Activated CD8-positive, alpha-beta memory T cell treated with anti-CD3 and anti-CD28 coated beads, Interleukin-2, amount 50 U/mL, for 24 hours (primary cell): Measurements from ENCODE around the gene DAG1.

Experiments used
- DNase-seq: peaks from one replicate; pipeline ENCODE4 v3.0.0-alpha.2; 2020; ENCODE audit errors: extremely low read depth

Gene DAG1

DNA sequence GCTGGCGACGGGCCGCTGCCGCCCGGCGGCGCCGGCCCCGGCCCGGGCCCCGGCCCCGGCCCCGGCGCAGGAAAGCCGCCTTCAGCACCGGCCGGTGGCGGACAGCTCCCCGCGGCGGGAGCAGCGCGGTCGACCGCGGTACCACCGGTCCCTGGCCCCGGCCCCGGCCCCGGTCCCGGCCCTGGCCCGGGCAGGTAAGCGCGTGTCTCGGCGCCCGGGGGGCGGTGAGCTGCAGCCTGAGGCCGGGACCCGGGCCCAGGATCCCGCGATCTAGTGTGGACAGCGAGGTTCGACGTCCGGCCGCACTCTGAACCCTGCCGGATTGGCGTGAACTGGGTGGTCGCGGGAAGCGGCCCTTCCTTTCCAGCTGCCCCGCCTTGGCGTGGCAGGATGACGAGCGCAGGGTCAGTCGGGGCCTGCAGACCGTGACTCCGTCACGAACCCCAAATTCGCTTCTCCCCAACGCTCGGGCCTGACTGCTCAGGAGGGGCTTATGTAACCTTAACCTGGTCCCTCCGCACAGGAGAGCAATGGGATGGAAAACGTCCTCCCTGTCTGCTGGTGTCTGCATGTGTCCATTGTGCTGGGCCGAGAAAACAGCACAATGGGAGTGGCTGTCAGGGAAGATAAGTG is 84.7 kb downstream of the DAG1 start:
- no peak for DNase-seq

DNA sequence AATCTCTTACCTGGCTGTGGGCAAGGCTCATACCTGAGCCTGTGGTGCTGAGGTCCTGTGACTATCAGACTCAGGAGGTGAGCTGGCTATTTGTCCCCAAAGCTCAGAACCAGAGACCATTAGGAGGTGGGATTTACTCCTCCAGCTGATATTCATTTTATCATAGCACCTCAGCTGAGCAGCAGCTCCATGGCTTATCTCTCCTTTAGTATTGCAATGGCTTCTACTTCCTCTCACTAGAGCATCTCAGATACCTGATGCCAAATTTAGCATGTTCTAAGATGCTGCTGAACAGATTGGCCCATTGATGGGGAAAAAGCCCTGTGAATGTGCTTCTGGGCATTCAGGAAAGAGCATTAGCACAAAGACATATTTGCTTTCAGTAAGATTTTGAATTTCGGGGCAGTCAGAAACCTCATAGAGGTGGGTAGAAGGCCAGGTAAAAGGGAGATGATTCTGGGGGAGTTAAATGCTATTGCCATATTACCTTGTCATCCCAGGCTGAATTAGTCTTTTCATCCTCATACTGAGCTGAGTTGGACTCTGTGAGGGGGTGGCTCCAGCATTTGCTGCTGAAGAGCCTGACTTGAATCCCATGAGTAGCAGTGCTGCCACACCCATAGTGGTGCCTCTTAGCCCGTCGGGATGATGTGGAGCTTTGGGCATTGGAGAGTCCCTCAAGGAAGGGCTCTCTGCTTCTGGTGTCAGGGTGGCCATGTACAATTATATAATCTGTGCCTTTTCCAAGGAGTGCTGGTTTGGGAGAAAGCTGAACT is 86.6 kb downstream of the DAG1 start:
- DNase-seq: no peak

DNA sequence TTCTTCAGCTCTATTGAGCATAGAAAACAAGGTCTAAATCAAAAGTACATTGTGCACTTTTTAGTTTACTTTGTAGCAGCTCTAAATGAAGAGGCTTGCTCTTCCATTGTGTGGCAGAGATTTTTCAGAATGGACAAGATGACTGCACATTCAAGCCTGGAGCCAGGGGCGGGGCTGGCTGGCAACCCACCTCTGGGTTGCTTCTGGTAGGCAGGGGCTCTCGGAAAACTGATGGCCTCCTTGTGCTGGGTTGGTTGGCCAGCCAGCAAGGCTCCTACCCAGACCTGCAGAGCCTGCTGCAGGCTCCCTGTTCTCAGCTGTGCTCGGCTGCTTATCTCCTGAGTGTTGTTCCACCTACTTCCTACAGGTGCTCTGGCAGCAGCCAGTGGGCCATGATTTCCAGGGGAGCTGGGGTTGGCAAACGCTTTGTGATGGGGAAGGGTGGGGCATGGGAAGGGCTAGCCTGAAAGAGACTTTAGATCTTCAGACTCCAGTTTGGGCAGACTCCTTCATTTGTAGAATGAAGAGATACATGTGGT is 93.0 kb downstream of the DAG1 start:
- DNase-seq: no peak

DNA sequence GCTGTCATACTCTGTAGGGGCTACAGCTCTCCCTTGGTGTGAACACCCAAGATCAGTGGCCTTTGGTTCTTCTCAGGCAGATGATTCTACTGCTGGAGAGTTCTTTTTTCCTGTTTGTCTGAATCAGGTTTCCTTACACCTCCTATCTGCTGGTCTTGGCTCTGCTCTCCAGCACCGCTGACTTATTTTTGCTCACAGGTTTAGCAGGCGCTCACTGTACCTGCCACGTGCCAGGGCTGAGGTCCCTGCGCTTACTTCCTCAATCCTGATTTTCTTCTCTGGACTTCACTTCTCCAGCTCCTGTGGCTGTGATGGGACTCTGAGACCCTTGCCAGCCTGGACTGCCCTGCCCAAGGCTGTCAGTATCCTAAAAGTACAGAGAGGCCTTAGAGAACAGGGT is 93.7 kb downstream of the DAG1 start:
- DNase-seq: no peak

DNA sequence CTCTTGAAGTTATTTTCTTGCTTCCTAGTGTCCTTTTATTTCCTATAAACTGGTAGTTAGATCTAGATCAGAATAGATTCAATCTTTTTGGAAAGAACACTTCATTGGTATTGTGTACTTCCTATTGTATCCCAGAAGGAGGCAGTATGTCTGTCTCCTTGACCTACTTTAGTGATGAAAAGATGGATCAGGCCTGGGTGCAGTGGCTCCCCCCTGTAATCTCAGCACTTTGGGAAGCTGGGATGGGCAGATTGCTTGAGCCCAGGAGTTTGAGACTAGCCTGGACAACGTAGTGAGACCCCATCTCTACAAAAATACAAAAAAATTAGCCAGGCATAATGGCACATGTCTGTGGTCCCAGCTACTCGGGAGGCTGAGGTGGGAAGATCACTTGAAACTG is 96.2 kb downstream of the DAG1 start:
- DNase-seq: no peak

DNA sequence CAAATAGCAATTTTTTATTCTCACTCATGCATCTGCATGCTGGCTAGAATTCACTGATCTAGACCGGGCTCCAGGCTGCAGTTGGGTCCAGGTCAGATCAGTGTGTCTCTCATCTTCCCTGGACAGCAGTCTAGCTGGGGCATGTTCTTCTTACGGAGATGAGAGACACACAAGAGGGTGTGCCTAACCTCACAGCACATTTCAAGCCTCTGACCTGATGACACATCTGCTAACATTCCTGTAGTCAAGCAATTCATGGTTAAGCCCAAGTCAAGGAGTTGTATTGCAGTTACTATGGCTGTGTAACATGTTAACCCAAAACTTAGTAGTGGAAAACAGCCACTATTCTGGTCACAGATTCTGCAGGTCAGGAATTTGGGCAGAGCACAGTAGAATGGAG is 97.3 kb downstream of the DAG1 start:
- DNase-seq: no peak

DNA sequence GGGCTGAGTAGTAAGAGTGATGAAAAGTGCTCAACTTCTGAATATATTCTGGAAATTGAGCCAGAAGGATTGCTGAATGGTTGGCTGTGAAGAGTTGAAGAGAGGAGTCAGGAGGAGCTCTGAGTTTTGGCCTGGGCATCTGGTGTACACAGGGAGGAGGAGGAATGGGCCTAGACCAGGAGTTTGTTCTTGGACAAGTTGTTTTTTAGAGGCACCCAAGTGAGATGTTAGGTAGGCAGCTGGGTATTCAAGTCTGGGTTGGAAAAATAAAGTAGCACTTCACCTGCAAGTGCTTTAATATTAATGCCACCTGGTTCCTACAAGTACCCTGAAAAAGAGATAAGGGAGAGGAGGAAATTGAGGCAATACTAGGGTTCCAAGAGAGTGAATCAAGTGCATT is 98.9 kb downstream of the DAG1 start:
- DNase-seq: no peak

DNA sequence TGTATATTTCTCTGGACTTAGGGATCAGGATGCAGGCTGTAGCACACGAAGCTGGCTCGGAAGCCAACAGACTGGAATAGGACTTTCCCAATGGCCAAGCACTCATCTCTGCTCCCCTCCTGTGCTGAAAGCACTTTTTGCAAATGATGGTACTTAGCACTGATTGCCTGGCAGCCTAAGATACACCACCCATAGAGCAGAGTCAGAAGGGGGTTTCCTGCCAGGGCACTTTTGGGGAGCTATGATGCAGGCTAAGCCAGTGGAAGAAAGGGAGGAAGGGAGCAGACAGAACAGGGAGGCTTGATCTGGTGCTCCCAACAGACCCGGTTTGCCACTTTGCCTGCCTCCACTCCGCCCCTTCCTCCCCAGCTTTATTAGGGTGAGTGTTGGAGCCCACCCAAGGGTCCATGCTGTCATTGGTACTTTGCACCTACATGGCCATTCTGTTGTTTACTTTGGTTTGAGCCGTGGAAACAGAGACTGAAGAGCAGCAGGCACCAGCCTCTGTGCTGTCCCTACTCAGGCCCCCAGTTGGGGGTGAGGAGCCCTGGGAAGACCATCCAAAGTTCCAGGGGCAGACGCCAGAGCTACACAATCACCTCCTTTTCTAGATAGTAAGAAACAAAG is 100.1 kb downstream of the DAG1 start:
- DNase-seq: no peak

DNA sequence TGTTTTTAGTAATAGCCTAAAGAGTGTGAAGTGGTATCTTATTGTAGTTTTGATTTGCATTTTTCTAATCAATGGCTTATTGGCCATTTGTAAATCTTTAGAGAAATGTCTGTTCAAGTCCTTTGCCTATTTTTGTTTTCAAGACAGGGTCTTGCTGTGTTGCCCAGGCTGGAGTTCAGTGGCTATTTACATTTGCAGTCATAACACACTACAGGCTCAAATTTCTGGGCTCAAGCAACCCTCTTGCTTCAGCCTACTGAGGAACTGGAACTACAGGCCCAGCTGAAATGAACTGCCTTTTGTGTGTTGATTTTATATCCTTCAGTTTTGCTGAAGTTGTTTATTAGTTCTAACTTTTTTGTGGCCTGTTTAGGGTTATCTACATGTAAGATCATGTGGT is 112.1 kb downstream of the DAG1 start:
- no peak for DNase-seq
